Head of caudate nucleus (tissue), 42 donors: ENCODE measurements around the gene BEGAIN.

Source experiments
- DNase-seq, 42 donors: peaks; one replicate each; pipeline versions ENCODE4 v3.0.0 to v3.0.0-alpha.2; 2020 to 2021; ENCODE audit warnings: mixed read lengths in 7 of 42
- intact Hi-C: fragments of 100-400 bp; cut with DNase I; formaldehyde crosslinking; loops from one replicate; pipeline ENCODE4 v1.15.0; 2022

The BEGAIN gene

GRCh38 chr14:100544506-100545141, 42.6 kb downstream of the BEGAIN start:
- no peak for DNase-seq
- intact Hi-C loops: no loop called here

- no peak for DNase-seq
- intact Hi-C loops: no loop called here
These were observed 43.5 kb downstream of the BEGAIN start for GRCh38 chr14:100543471-100544455.

- intact Hi-C loops: no loop called here
- DNase-seq: no peak
These were observed 44.5 kb downstream of the BEGAIN start for GRCh38 chr14:100542619-100543205.

- intact Hi-C loops: no loop called here
- no peak for DNase-seq
These were observed 45.3 kb downstream of the BEGAIN start for GRCh38 chr14:100541621-100542560.

DNA sequence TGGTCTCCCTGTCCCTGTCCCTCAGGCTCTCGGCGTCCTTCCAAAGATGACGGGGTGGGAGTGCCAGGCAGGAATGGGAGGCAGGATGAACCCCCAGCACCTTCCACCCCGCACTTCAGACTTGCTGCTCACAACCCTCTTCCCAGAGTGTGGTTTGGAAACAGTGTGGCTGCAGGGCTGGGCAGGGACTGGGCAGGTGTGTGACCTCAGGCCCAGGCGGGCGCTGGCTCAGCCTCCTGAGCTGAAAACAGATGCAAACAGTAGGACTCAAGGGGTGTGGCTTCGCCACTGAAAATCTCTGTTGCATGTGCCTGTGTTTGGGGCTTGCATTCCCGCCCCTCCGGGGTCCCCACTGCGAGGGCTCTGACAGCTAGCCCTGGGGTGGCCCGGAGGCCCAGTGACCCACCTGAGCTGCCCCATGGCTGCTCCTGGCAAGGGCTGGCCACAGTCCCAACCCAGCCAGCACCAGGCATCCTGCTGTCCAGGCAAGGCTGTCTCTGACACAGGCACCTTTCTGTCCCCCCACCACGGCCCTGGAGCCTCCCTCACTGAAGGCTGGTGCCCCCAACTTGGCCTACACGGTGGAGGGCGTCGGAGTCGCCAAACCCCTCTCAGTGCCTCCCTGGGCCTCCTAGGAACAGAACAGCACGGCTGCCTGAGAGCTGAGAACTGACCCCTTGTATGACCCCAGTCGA, 46.1 kb downstream of the BEGAIN start:
- DNase-seq: no peak
- intact Hi-C loops: no loop called here

GRCh38 chr14:100540141-100540925, 46.9 kb downstream of the BEGAIN start:
- intact Hi-C loops: no loop called here
- peak in 4 of 42 donors; percentile 2 to 30 (median 6) for DNase-seq

GRCh38 chr14:100539766-100540140, 47.5 kb downstream of the BEGAIN start:
- intact Hi-C loops: loop anchor here (5.0 kb wide), 1 partner anchor 108 kb away; no protein-coding TSS in a partner anchor
- DNase-seq: peak in 8 of 42 donors; percentile 2 to 15 (median 4)

GRCh38 chr14:100539003-100539660, 48.1 kb downstream of the BEGAIN start:
- DNase-seq: peak in 12 of 42 donors; percentile 1 to 37 (median 10)
- intact Hi-C loops: loop anchor here (5.0 kb wide), 1 partner anchor 108 kb away; no protein-coding TSS in a partner anchor

- intact Hi-C loops: loop anchor here (5.0 kb wide), 1 partner anchor 109 kb away; no protein-coding TSS in a partner anchor
- peak in 15 of 42 donors; percentile 1 to 42 (median 10) for DNase-seq
These were observed 48.7 kb downstream of the BEGAIN start for GRCh38 chr14:100538351-100539002.

GRCh38 chr14:100537446-100538350, 49.5 kb downstream of the BEGAIN start:
- intact Hi-C loops: loop anchor here (5.0 kb wide), 1 partner anchor 110 kb away; no protein-coding TSS in a partner anchor
- DNase-seq: peak; percentile 70 to 93 (median 86)

GRCh38 chr14:100536721-100537445, 50.3 kb downstream of the BEGAIN start:
- peak in 27 of 42 donors; percentile 2 to 46 (median 13) for DNase-seq
- intact Hi-C loops: loop anchor here (5.0 kb wide), 1 partner anchor 110 kb away; no protein-coding TSS in a partner anchor

DNA sequence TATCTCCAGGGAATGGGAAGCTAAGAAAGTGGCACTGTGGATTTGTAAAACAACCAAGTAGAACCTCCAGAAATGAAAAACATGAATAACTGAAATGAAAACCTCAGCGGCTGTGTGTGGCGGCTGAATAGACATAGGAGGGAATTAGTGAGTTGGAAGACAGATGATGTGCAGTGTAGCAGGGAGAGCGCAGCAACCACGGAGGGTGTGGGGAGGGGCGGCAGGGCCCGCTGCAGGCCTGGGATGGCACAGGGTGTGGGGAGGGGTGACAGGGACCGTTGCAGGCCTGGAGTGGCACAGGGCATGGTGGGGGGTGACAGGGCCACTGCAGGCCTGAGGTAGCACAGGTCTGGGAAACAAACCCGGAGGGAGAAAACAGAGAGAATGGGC, 51.1 kb downstream of the BEGAIN start:
- peak in 32 of 42 donors; percentile 0 to 40 (median 10) for DNase-seq
- intact Hi-C loops: loop anchor here (5.0 kb wide), 1 partner anchor 111 kb away; no protein-coding TSS in a partner anchor

DNA sequence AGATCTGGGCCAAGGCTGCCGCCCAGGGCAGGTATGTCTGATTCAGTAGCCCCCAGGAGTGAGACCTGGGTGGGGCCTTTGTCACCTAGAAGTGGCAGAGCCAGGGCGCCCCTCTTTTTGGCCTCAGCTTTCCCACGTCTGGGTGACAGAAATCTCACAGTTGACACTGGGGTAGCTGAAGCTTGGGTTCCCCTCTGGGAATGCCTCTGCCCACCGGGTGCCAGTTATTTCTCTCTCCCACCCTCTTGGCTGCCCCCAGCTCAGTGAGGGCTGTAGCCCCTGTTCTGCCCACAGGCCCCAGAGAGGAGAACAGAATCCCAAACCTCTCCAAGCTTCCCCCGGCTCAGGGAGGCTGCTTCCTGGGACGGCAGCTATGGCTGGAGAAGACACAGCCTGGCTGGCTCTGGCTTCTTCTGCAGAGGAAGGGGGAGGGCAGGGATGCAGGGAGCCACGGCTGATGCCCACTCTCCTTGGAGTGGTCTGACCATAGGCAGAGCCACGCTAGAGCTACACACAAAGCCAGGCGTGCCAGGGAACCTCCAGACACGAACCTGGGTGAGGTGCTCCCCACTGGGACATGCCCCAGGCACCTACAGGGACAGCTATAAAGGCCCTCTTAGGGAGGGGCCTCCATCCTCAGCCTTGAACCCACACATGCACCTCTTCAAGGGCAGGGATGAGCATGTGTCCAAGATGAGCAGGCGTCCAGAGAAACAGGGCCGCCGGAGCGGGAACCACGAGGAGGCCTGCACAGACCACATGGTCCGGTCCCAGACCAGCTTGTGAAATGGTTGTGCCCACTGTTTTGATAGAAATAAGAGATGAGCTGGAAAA, 51.7 kb downstream of the BEGAIN start:
- peak in 30 of 42 donors; percentile 0 to 42 (median 10) for DNase-seq
- intact Hi-C loops: loop anchor here (5.0 kb wide), 1 partner anchor 112 kb away; no protein-coding TSS in a partner anchor
